ENCODE measurements around the gene TAF11L4. TPM values are rescaled to one million over a fixed set of nuclear protein-coding genes. Genes with fewer than 3 reads are reported as not detected.
"Not testable (repeated sequence)": the region's sequence is repeated elsewhere in the genome, so short reads cannot be mapped to it uniquely, and the experiment has no call there.

TAF11L4 gene
- polyA plus RNA-seq, 6 donors from 2014 or later: not detected

DNA sequence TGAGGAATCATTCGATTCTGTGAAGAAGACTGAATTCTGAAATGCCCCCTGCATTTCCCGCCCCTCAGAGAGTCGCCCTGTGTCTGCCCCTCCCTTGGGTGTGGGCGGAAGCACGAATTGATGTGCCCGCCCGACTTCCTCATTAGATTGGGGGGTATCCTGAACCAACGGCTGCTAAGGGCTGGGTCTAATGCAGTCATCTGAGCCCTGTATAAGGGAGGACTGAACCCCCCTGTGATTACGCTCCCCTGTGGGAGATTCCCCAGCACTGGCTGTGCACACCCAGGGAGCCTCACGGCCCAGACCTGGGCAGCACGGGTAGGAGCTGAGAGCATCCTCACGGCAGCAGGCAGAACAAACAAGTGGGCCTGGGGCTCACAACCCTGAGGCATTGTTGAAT is 4.1 kb upstream of the TAF11L4 start:
- H3K9me3 Mint-ChIP-seq; H3K36me3 Mint-ChIP-seq; DNase-seq; ATAC-seq (ENCODE audit: low read depth in 2 of 2); H3K27me3 Mint-ChIP-seq; H3K4me3 Mint-ChIP-seq; H3K4me1 Mint-ChIP-seq: not testable (repeated sequence)
- H3K27ac Mint-ChIP-seq: peak overlapping the region in 1 of 6 donors; percentile 47

DNA sequence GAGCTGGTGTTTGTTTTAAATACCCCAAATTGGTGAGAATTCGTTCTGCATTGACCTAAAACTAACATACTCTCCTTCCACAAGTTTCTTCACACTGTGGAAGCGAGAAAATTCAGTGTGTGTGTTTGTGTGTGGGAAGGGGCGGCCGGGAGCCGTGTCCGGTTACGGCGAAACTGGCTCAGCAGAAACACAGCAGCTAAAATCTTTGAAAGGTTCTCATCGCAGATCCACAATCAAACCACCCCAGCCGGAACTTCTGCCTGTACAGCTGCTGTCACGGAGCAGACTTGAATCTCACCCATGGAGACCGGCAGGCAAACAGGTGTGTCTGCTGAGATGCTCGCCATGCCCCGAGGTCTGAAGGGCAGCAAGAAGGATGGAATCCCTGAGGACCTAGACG is 3.5 kb upstream of the TAF11L4 start, which contains the start of gene TAF11L3:
Gene TAF11L3 (plus strand): TSS at position 301 of the 400 bp plus-strand sequence.
- not testable (repeated sequence) for ATAC-seq (ENCODE audit: low read depth in 2 of 2); DNase-seq; H3K4me3 Mint-ChIP-seq; H3K27me3 Mint-ChIP-seq; H3K4me1 Mint-ChIP-seq; H3K9me3 Mint-ChIP-seq; H3K36me3 Mint-ChIP-seq
- H3K27ac Mint-ChIP-seq: peak within 1 kb of the TSS in 1 of 6 donors; percentile 47

DNA sequence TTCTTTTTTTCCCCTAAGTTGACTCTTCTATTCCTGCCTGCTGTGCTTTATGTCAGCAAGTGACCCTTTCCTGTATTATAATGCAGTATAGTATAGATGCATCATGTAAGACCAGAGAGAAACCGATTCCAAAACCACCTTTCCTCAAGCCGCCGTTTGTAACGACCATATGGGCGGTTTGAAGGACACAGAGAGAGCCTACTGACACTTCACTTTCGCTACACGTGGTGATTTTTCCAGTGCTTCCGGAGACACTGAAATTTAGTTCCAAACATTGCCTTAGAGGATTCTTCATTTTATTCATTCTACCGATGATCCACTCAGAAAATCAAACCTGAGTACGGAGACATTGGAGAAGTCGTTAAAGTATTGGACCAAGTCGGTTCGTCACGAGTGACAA is 2.1 kb upstream of the TAF11L4 start:
- H3K4me1 Mint-ChIP-seq: not testable (repeated sequence)

GRCh38 chr5:17524935-17525334 is 3.3 kb downstream of the TAF11L4 start, which contains the start of gene TAF11L5:
TSS of gene TAF11L5 (plus strand) at chr5:17525235.
- not testable (repeated sequence) for H3K27me3 Mint-ChIP-seq; H3K36me3 Mint-ChIP-seq; H3K4me3 Mint-ChIP-seq; H3K4me1 Mint-ChIP-seq; H3K27ac Mint-ChIP-seq; DNase-seq; ATAC-seq (ENCODE audit: low read depth in 2 of 2); H3K9me3 Mint-ChIP-seq

More for the DNA sequence above, 2.1 kb upstream of the TAF11L4 start:
- not testable (repeated sequence) for H3K36me3 Mint-ChIP-seq; H3K27me3 Mint-ChIP-seq; H3K4me3 Mint-ChIP-seq; H3K27ac Mint-ChIP-seq; H3K9me3 Mint-ChIP-seq; DNase-seq; ATAC-seq (ENCODE audit: low read depth in 2 of 2)

DNA sequence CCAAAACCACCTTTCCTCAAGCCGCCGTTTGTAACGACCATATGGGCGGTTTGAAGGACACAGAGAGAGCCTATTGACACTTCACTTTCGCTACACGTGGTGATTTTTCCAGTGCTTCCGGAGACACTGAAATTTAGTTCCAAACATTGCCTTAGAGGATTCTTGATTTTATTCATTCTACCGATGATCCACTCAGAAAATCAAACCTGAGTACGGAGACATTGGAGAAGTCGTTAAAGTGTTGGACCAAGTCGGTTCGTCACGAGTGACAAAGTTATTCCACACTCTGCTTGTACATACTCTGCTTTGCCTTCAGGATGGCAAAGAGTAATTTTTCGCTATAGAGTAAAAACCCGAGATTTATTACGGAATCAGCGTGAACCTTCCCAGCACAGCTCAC is 4.9 kb downstream of the TAF11L4 start:
- not testable (repeated sequence) for ATAC-seq (ENCODE audit: low read depth in 2 of 2); H3K9me3 Mint-ChIP-seq; H3K4me1 Mint-ChIP-seq; DNase-seq; H3K27me3 Mint-ChIP-seq; H3K36me3 Mint-ChIP-seq; H3K4me3 Mint-ChIP-seq; H3K27ac Mint-ChIP-seq

GRCh38 chr5:17528369-17528768 is 6.8 kb downstream of the TAF11L4 start, which contains the start of gene TAF11L6:
TSS of gene TAF11L6 (plus strand) at chr5:17528669.
- H3K4me3 Mint-ChIP-seq; H3K4me1 Mint-ChIP-seq; DNase-seq; H3K27ac Mint-ChIP-seq; H3K27me3 Mint-ChIP-seq; H3K36me3 Mint-ChIP-seq; ATAC-seq (ENCODE audit: low read depth in 2 of 2); H3K9me3 Mint-ChIP-seq: not testable (repeated sequence)

Other genes with a start within 250 kb of the TAF11L4 start
- not detected for gene TAF11L2, start 23.6 kb upstream of the TAF11L4 start, polyA plus RNA-seq (ENCODE audit: low read depth in 6 of 6)
- not detected for gene TAF11L3, start 3.4 kb upstream of the TAF11L4 start, polyA plus RNA-seq (ENCODE audit: low read depth in 6 of 6)
- gene TAF11L5, start 3.4 kb downstream of the TAF11L4 start, polyA plus RNA-seq (ENCODE audit: low read depth in 6 of 6): not detected
- not detected for gene TAF11L6, start 6.9 kb downstream of the TAF11L4 start, polyA plus RNA-seq (ENCODE audit: low read depth in 6 of 6)
- gene TAF11L7, start 64.0 kb downstream of the TAF11L4 start, polyA plus RNA-seq (ENCODE audit: low read depth in 6 of 6): not detected
- not detected for gene TAF11L8, start 69.2 kb downstream of the TAF11L4 start, polyA plus RNA-seq (ENCODE audit: low read depth in 6 of 6)
- gene TAF11L9, start 72.6 kb downstream of the TAF11L4 start, polyA plus RNA-seq (ENCODE audit: low read depth in 6 of 6): not detected
- gene TAF11L10, start 76.0 kb downstream of the TAF11L4 start, polyA plus RNA-seq (ENCODE audit: low read depth in 6 of 6): not detected
- not detected for gene TAF11L11, start 82.4 kb downstream of the TAF11L4 start, polyA plus RNA-seq (ENCODE audit: low read depth in 6 of 6)
- not detected for gene TAF11L12, start 88.6 kb downstream of the TAF11L4 start, polyA plus RNA-seq (ENCODE audit: low read depth in 6 of 6)
- not detected for gene TAF11L13, start 110.3 kb downstream of the TAF11L4 start, polyA plus RNA-seq (ENCODE audit: low read depth in 6 of 6)
- gene TAF11L14, start 112.7 kb downstream of the TAF11L4 start, polyA plus RNA-seq (ENCODE audit: low read depth in 6 of 6): not detected